HepG2 (cell line): ENCODE results near the gene TMED9. TPM values are rescaled to one million over a fixed set of nuclear protein-coding genes. Genes with fewer than 3 reads are reported as not detected.

Experiments
- CBFB ChIP-seq: sonication (generic); formaldehyde crosslinking; IDR thresholded peaks from 2 replicates; pipeline ENCODE4 v1.4.0; 2020; ENCODE audit warnings: missing genetic modification reagents
- CHD4 ChIP-seq: fragments of 200-600 bp; sonication (generic); IDR thresholded peaks from 2 replicates; pipeline ENCODE4 v1.7.0; 2017; ENCODE audit warnings: mild to moderate bottlenecking, low read length, borderline replicate concordance
- ISL2 ChIP-seq: sonication (generic); formaldehyde crosslinking; IDR thresholded peaks from 2 replicates; pipeline ENCODE4 v1.5.0; 2020; ENCODE audit warnings: missing genetic modification reagents
- NR2F1 ChIP-seq, 2 experiments: fragments of 450-650 bp in 1 of 2; formaldehyde crosslinking in 1 of 2; IDR thresholded peaks; 2 replicates each; pipeline versions ENCODE4 v1.5.0 to v1.6.1; 2016 to 2020; ENCODE audit warnings: mild to moderate bottlenecking in 1 of 2, missing compliant biosample characterization in 1 of 2, missing genetic modification reagents in 1 of 2, moderate library complexity in 1 of 2
- PATZ1 ChIP-seq: sonication (generic); formaldehyde crosslinking; IDR thresholded peaks from 2 replicates; pipeline ENCODE4 v1.4.0; 2020; ENCODE audit warnings: missing genetic modification reagents
- SALL2 ChIP-seq: sonication (generic); formaldehyde crosslinking; IDR thresholded peaks from 2 replicates; pipeline ENCODE4 v1.8.1; 2023; ENCODE audit warnings: mild to moderate bottlenecking, missing genetic modification reagents, inconsistent platforms
- SOX5 ChIP-seq: IDR thresholded peaks from 2 replicates; pipeline ENCODE4 v1.6.1; 2016; ENCODE audit warnings: borderline replicate concordance
- YEATS4 ChIP-seq: sonication (generic); formaldehyde crosslinking; IDR thresholded peaks from 2 replicates; pipeline ENCODE4 v1.4.0; 2020; ENCODE audit warnings: missing genetic modification reagents, borderline replicate concordance
- YY1 ChIP-seq: IDR thresholded peaks from 2 replicates; pipeline ENCODE4 v1.6.1; 2011; ENCODE audit warnings: low read length, low read depth, moderate library complexity, mild to moderate bottlenecking; ENCODE audit not compliant: insufficient read depth, insufficient replicate concordance
- ZBTB8A ChIP-seq: sonication (generic); formaldehyde crosslinking; IDR thresholded peaks from 2 replicates; pipeline ENCODE4 v1.4.0; 2020; ENCODE audit warnings: mild to moderate bottlenecking, low read depth, missing genetic modification reagents, borderline replicate concordance
- ZMYM2 ChIP-seq: sonication (generic); formaldehyde crosslinking; IDR thresholded peaks from 2 replicates; pipeline ENCODE4 v1.8.0; 2022; ENCODE audit warnings: mild to moderate bottlenecking, missing genetic modification reagents
- ZNF331 ChIP-seq: sonication (generic); formaldehyde crosslinking; IDR thresholded peaks from 2 replicates; pipeline ENCODE4 v1.4.0; 2020; ENCODE audit warnings: missing genetic modification reagents
- ZNF576 ChIP-seq: sonication (generic); formaldehyde crosslinking; IDR thresholded peaks from 2 replicates; pipeline ENCODE4 v1.4.0; 2020; ENCODE audit warnings: mild to moderate bottlenecking, missing genetic modification reagents
- ZNF605 ChIP-seq: sonication (generic); formaldehyde crosslinking; IDR thresholded peaks from 2 replicates; pipeline ENCODE4 v1.8.0; 2022; ENCODE audit warnings: mild to moderate bottlenecking, missing genetic modification reagents
- ZNF766 ChIP-seq: sonication (generic); formaldehyde crosslinking; IDR thresholded peaks from 2 replicates; pipeline ENCODE4 v1.5.0; 2020; ENCODE audit warnings: missing genetic modification reagents, borderline replicate concordance
- ZNF891 ChIP-seq: sonication (generic); formaldehyde crosslinking; IDR thresholded peaks from 2 replicates; pipeline ENCODE4 v1.5.0; 2020; ENCODE audit warnings: mild to moderate bottlenecking, missing genetic modification reagents
- polyA plus RNA-seq, 8 experiments: library from polyadenylated mRNA; depleted of rRNA in 3 of 8; stranded (reverse) in 7 of 8; unstranded in 1 of 8; fragments of >200 nt; fragmentation: Illumina TruSeq in 4 of 8; extraction: Trizol in 4 of 8; gene quantifications; 2 replicates each; pipeline versions ENCODE4 v1.2.1 to v1.2.3, GENCODE V29; 2011 to 2016; ENCODE audit warnings: low read depth in 4 of 8, missing spikeins in 1 of 8, mixed read lengths in 1 of 8; ENCODE audit not compliant: insufficient read depth in 1 of 8
- total RNA-seq, 5 experiments: library from RNA; depleted of rRNA; stranded (reverse); fragments of >200 nt; fragmentation: Illumina TruSeq; extraction: Trizol; gene quantifications; 2 replicates each; pipeline ENCODE4 v1.2.3, GENCODE V29; 2016; ENCODE audit warnings: low read depth in 1 of 5
- TF ChIP-seq, protein P1 (sequence below): sonication (generic); formaldehyde crosslinking; IDR thresholded peaks from 2 replicates; pipeline ENCODE4 v1.4.0; 2020; ENCODE audit warnings: missing genetic modification reagents, borderline replicate concordance
- TF ChIP-seq, protein P2 (sequence below): sonication (generic); formaldehyde crosslinking; IDR thresholded peaks from 2 replicates; pipeline ENCODE4 v1.4.0; 2020; ENCODE audit warnings: missing genetic modification reagents

Gene TMED9
- total and polyA plus RNA-seq, 2 of the 13 experiments (the other 11 are each of a cell fraction or from before 2014, with no cell fraction given), result 161 to 350 TPM

GRCh38 chr5:177554474-177555111, 37.4 kb upstream of the TMED9 start, which contains the start of gene FAM193B (continued):
- TF ChIP-seq, protein P1, sequence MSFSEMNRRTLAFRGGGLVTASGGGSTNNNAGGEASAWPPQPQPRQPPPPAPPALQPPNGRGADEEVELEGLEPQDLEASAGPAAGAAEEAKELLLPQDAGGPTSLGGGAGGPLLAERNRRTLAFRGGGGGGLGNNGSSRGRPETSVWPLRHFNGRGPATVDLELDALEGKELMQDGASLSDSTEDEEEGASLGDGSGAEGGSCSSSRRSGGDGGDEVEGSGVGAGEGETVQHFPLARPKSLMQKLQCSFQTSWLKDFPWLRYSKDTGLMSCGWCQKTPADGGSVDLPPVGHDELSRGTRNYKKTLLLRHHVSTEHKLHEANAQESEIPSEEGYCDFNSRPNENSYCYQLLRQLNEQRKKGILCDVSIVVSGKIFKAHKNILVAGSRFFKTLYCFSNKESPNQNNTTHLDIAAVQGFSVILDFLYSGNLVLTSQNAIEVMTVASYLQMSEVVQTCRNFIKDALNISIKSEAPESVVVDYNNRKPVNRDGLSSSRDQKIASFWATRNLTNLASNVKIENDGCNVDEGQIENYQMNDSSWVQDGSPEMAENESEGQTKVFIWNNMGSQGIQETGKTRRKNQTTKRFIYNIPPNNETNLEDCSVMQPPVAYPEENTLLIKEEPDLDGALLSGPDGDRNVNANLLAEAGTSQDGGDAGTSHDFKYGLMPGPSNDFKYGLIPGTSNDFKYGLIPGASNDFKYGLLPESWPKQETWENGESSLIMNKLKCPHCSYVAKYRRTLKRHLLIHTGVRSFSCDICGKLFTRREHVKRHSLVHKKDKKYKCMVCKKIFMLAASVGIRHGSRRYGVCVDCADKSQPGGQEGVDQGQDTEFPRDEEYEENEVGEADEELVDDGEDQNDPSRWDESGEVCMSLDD (CRISPR knock-in tag), result 0 out of 2 replicates have a peak, but pooled peaks have one; percentile 27
- TF ChIP-seq ZNF331 (CRISPR knock-in tag), result peak; percentile 84
- peak; percentile 29; the same call in 1 of the 2 replicates for TF ChIP-seq YEATS4 (CRISPR knock-in tag)
- TF ChIP-seq SOX5 (CRISPR knock-in tag), result peak; percentile 28; the same call in 1 of the 2 replicates
- TF ChIP-seq ZNF766 (CRISPR knock-in tag), result peak; percentile 71; the same call in 1 of the 2 replicates
- peak; percentile 49; the same call in 1 of the 2 replicates for TF ChIP-seq ZNF605 (CRISPR knock-in tag)
- TF ChIP-seq ZNF891 (CRISPR knock-in tag), result 0 out of 2 replicates have a peak, but pooled peaks have one; percentile 58
- TF ChIP-seq ZNF576 (CRISPR knock-in tag), result no peak
- TF ChIP-seq, protein P2, sequence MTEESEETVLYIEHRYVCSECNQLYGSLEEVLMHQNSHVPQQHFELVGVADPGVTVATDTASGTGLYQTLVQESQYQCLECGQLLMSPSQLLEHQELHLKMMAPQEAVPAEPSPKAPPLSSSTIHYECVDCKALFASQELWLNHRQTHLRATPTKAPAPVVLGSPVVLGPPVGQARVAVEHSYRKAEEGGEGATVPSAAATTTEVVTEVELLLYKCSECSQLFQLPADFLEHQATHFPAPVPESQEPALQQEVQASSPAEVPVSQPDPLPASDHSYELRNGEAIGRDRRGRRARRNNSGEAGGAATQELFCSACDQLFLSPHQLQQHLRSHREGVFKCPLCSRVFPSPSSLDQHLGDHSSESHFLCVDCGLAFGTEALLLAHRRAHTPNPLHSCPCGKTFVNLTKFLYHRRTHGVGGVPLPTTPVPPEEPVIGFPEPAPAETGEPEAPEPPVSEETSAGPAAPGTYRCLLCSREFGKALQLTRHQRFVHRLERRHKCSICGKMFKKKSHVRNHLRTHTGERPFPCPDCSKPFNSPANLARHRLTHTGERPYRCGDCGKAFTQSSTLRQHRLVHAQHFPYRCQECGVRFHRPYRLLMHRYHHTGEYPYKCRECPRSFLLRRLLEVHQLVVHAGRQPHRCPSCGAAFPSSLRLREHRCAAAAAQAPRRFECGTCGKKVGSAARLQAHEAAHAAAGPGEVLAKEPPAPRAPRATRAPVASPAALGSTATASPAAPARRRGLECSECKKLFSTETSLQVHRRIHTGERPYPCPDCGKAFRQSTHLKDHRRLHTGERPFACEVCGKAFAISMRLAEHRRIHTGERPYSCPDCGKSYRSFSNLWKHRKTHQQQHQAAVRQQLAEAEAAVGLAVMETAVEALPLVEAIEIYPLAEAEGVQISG, result peak; percentile 91
- peak; percentile 59; the same call in 1 of the 2 replicates for TF ChIP-seq CBFB (CRISPR knock-in tag)
- peak; percentile 93 for TF ChIP-seq PATZ1 (CRISPR knock-in tag)
- TF ChIP-seq YY1, result peak; percentile 99
- TF ChIP-seq NR2F1 (CRISPR knock-in tag; IDR thresholded peaks at IDR 0.05), result peak; percentile 41 to 62; a peak in 2 of 4 replicates
- peak; percentile 56; the same call in 1 of the 2 replicates for TF ChIP-seq ISL2 (CRISPR knock-in tag)
- TF ChIP-seq CHD4, result peak; percentile 61; the same call in 1 of the 2 replicates
- no peak for TF ChIP-seq ZBTB8A (CRISPR knock-in tag)
- TF ChIP-seq SALL2 (CRISPR knock-in tag), result peak; percentile 36; the same call in 1 of the 2 replicates
- TF ChIP-seq ZMYM2 (CRISPR knock-in tag), result peak; percentile 58; the same call in 1 of the 2 replicates
